Measurements from ENCODE around the gene BANP. TPM values are rescaled to one million over a fixed set of nuclear protein-coding genes. Genes with fewer than 3 reads are reported as not detected.

The BANP gene
- total RNA-seq, 1 experiment from 2014 or later: 34.5 TPM

GRCh38 chr16:87949071-87949744 is 2.0 kb upstream of the BANP start (continued):
- no peak for TF ChIP-seq ERG (CRISPR knock-in tag; IDR thresholded peaks at IDR 0.05)
- no peak for TF ChIP-seq FOXJ3 (CRISPR knock-in tag; IDR thresholded peaks at IDR 0.05; ENCODE audit: borderline replicate concordance)
- no peak for TF ChIP-seq ZMAT4 (CRISPR knock-in tag; IDR thresholded peaks at IDR 0.05)
- no peak for TF ChIP-seq ATF1 (CRISPR knock-in tag; IDR thresholded peaks at IDR 0.05)

DNA sequence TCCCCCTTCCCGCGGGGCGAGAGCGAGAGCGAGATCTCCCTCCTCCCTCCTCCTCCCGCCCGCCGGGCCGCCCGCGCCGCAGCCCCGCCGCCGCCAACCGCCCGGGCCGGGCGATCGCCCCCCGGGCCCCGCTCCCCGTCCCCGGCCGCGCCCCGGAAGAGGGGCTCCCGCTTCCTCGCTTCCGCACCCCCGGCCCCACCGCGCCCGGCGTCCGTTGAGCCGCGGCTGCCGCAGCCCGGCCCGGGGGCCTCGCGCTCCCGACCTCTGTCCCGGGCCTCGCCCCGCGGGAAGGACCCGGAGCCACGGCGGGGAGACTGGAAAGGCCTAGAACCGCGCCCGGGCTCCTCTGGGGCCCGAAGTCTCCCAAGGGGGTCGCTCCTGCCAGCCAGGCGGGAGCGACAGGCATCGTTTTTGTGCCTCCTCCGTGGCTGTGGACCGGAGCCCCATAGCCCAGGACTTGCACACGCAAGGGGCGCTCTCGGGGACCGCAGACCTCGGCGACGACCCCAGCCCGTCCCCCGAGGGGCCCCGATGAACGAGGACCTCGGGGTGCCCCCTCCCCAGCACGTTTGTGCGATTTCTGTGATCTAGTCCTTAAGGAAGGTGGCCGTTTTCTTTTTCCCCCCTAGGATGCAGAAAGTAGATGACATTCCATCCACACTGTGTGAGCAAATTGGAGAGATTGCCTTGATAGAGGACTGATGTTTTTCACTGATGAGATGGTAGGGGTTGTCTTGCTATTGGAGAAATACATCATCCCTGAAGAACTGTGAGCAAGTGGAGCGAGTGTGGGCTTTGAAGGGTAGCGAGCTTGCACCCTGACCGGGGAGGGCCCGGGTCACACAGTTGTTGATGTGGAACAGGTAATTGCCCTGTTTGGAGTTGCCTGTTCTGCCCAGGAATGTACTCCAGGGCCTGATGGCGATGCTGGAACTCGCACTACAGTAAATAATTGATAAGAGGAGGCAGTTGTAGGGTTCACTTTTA is 611 bp downstream of the BANP start:
- H3K4me1 Mint-ChIP-seq: peaks cover 39% of the 10 kb centered on the region
- TF ChIP-seq FOXJ3 (CRISPR knock-in tag; IDR thresholded peaks at IDR 0.05; ENCODE audit: borderline replicate concordance) (no peak), RELA (CRISPR knock-in tag; IDR thresholded peaks at IDR 0.05; ENCODE audit: borderline replicate concordance) (peak; percentile 51; the same call in 1 of the 2 replicates), AFF4 (CRISPR knock-in tag; IDR thresholded peaks at IDR 0.05; ENCODE audit: borderline replicate concordance) (no peak), FOXP1 (CRISPR knock-in tag; IDR thresholded peaks at IDR 0.05; ENCODE audit: borderline replicate concordance) (no peak), MXD4 (CRISPR knock-in tag; IDR thresholded peaks at IDR 0.05; ENCODE audit: borderline replicate concordance) (no peak), TP53 (CRISPR knock-in tag; IDR thresholded peaks at IDR 0.05) (0 out of 2 replicates have a peak, but pooled peaks have one; percentile 29), ZNF232 (CRISPR knock-in tag; IDR thresholded peaks at IDR 0.05) (no peak), JUN (CRISPR knock-in tag; IDR thresholded peaks at IDR 0.05) (0 out of 2 replicates have a peak, but pooled peaks have one; percentile 21), GABPB1 (CRISPR knock-in tag; IDR thresholded peaks at IDR 0.05) (0 out of 2 replicates have a peak, but pooled peaks have one; percentile 15), ZNF671 (CRISPR knock-in tag; IDR thresholded peaks at IDR 0.05) (no peak), ZSCAN18 (CRISPR knock-in tag; IDR thresholded peaks at IDR 0.05) (no peak), KAT7 (CRISPR knock-in tag; IDR thresholded peaks at IDR 0.05; ENCODE audit: borderline replicate concordance) (peak; percentile 74; the same call in 1 of the 2 replicates), OVOL2 (CRISPR knock-in tag; IDR thresholded peaks at IDR 0.05; ENCODE audit: borderline replicate concordance) (no peak), ZNF512 (CRISPR knock-in tag; IDR thresholded peaks at IDR 0.05; ENCODE audit: borderline replicate concordance) (no peak), ZMAT4 (CRISPR knock-in tag; IDR thresholded peaks at IDR 0.05) (no peak), TEAD1 (CRISPR knock-in tag; IDR thresholded peaks at IDR 0.05) (no peak), ZBTB21 (CRISPR knock-in tag; IDR thresholded peaks at IDR 0.05; ENCODE audit: borderline replicate concordance) (no peak), HMGXB4 (CRISPR knock-in tag; IDR thresholded peaks at IDR 0.05) (no peak)
- TF ChIP-seq, protein P1, sequence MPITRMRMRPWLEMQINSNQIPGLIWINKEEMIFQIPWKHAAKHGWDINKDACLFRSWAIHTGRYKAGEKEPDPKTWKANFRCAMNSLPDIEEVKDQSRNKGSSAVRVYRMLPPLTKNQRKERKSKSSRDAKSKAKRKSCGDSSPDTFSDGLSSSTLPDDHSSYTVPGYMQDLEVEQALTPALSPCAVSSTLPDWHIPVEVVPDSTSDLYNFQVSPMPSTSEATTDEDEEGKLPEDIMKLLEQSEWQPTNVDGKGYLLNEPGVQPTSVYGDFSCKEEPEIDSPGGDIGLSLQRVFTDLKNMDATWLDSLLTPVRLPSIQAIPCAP (CRISPR knock-in tag; IDR thresholded peaks at IDR 0.05): no peak

More for the DNA sequence above, 611 bp downstream of the BANP start:
- no peaks in the 10 kb centered on the region for H3K9me3 Mint-ChIP-seq
- peak overlapping the region; percentile 92 for H3K27ac Mint-ChIP-seq
- no peak for ATAC-seq
- ChIA-PET POLR2A (interaction anchor here (0.7 to 1.0 kb wide), 4 partner anchors 11 to 183 kb away, joined by 3 to 5 read pairs (median 3); no protein-coding TSS in a partner anchor), CTCF (interaction anchor here (0.5 to 1.4 kb wide), 4 partner anchors 57 to 173 kb away, joined by 3 to 8 read pairs (median 4); no protein-coding TSS in a partner anchor)
- peak overlapping the region; percentile 82 for H3K4me3 Mint-ChIP-seq
- DNase-seq (ENCODE audit: low spot score): no peak
- H3K36me3 Mint-ChIP-seq: peaks cover 14% of the 10 kb centered on the region
- no peaks in the 10 kb centered on the region for H3K27me3 Mint-ChIP-seq (ENCODE audit: low read depth)

Data from WTC11 (cell line).